GM21717 (cell line): ENCODE results near the gene CAPN13.
"Not testable (repeated sequence)": the region's sequence is repeated elsewhere in the genome, so short reads cannot be mapped to it uniquely, and the experiment has no call there.

Experiments
- ATAC-seq: cut with Tn5 transposase; IDR thresholded peaks from one replicate; pipeline ENCODE4 v1.9.1; 2021; ENCODE audit warnings: mild to moderate bottlenecking, moderate library complexity; ENCODE audit not compliant: unreplicated experiment

CAPN13 gene

GRCh38 chr2:30705711-30706533 is 101.3 kb downstream of the CAPN13 start:
- no peak for ATAC-seq

GRCh38 chr2:30705056-30705455 is 102.2 kb downstream of the CAPN13 start:
- no peak for ATAC-seq

DNA sequence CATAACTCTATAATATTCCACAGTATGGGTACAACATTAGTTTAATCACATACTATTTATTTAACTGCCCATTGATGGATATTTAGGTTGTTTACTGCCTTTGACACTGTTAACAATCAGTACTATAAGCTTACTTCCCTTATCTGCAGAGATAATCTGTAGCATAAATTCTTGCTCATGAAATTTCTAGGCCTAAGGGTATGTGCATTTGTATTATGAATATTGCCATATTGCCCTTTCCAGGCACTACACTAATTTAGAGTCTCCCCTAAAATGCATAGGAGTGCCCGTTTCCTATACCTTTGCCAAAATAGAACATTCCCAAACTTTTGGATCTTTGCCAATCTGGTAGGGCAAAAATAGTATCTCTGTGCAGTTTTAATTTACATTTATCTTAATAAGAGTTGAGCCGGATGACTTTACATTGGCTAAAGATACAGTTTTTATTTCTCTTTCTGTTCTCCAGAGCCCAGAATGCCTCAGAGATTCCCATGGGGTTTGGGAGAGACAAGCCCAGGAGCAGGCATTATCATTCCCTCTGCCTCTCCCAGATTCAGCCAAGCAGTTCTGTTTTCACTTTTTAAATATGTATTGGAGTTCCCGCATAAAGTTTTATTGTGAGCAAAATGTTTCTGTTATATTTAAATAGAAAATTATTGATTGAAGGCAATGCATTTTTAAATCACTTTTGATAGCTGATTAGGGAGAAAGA is 102.8 kb downstream of the CAPN13 start:
- ATAC-seq, result no peak

DNA sequence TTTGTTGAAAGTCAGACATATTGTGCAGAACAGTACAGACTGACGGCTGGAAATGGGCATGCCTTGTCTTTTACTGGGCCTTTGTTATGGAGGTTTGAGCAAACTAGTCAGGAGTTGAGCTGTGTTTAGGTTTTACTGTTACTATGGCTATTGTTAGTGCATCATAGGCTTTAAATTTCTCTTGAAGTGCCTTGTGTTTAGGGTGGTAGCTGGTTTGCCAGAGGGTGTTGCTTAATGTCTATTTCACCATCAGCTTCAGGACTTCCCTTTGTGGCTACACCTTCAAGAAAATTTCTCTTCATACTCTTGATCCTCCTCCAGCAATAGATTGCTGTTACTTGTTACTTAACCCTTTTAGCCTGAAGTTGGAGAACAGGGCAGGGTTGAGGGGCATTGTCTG is 104.6 kb downstream of the CAPN13 start:
- no peak for ATAC-seq

DNA sequence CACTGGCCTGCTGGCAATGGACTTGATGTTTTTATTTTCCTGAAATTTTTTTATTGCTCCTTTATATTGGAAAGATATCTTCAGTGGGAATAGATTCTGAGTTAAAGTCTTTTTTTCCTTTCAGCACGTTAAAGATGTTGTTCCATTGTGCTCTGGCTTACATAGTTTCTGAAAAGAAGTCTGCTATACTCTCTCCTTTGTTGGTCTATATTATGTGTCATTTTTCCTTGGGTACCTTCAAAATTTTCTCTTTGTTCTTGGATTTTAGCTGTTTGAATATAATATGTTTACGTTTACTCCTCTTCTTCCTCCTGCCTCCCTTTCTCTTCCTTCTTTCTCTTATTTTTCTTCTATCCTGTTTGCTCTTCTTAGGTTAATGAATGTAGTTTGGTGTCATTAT is 105.5 kb downstream of the CAPN13 start:
- no peak for ATAC-seq

DNA sequence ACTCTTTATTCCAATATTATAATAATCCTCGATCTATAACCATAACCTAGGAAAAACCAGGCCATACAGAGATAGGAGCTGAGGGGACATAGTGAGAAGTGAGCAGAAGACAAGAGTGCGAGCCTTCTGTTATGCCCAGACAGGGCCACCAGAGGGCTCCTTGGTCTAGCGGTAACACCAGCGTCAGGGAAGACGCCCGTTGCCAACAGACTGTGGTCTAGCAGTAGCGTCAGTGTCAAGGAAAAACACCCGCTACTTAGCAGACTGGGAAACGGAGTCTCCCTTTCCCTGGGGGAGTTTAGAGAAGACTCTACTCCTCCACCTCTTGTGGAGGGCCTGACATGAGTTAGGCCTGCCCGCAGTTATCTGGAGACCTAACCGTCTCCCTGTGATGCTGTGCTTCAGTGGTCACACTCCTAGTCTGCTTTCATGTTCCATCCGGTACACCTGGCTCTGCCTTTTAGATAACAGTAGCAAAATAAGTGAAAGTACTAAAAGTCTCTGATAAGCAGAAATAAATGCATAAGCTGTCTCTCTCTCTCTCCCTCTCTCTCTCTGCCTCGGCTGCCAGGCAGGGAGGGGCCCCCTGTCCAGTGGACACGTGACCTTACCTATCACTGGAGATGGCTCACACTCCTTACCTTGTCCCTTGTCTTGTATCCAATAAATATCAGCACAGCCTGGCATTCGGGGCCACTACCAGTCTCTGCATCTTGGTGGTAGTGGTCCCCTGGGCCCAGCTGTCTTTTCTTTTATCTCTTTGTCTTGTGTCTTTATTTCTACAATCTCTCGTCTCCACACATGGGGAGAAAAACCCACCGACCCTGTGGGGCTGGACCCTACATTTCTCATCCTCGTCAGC is 109.8 kb downstream of the CAPN13 start:
- ATAC-seq, result not testable (repeated sequence)

DNA sequence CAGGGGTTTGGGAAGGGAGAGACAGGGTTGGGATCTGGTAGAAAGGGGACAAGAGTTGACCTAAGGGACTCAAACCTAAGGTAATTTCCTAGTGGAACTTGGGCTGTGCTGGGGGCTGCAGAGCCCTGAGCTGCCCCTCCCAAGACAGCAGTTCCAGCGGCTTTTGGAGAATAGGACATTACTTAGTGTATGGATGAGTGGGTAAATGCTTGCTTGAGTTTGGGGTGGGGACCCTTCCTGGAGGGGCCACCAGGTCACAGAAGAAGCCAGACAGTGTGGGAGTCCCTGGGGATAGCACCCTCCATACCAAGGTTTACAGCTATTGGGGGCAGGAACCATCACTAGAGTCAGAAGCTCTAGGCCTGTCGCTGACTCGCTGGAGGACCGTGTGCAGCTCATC is 111.5 kb downstream of the CAPN13 start:
- ATAC-seq, result no peak

GRCh38 chr2:30694286-30695055 is 112.8 kb downstream of the CAPN13 start:
- no peak for ATAC-seq

- no peak for ATAC-seq
These were observed 113.4 kb downstream of the CAPN13 start for GRCh38 chr2:30693821-30694281.

GRCh38 chr2:30692829-30693275 is 114.4 kb downstream of the CAPN13 start:
- ATAC-seq, result no peak

DNA sequence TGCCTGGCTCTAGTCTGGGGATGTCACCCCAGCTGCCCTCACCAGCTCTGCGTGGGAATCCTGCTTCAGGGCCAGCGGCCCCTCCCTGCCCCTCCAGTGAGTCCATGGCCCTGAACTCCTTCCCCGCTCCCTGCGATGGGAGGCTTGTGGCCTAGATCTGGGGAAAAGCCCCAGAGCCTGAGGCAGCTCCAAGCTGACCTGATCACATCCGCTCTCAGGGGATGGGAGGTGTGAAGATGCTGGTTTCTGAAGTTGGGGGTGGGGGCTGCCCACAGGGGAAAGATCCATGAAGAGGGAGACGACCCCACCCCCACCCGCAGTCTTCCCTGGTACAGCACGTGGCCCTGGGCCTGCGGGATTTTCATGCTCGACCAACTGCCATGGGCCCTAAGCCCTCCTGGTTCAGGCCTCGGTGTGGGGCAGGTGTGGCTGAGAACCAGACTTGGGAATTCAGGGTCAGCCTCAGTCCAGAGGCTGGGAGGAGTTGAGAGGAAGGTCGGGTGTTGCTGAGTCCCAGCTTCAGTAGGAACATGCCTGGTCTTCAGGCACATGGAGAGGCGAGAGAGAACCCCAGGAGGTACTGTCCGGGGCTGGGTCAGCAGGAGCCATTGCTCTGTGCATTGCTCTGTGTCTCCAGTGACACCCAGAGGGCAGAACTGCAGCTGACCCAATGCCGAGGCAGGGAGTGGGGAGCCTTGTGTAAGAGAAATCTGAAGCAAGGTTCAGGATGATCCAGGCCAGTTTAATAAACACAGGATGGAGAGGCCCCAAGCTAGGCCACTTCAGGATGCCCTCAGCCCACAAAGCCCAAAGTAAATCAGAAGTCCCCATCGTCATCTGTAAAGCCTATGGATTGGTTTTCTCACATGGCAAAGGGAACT is 115.1 kb downstream of the CAPN13 start:
- no peak for ATAC-seq

DNA sequence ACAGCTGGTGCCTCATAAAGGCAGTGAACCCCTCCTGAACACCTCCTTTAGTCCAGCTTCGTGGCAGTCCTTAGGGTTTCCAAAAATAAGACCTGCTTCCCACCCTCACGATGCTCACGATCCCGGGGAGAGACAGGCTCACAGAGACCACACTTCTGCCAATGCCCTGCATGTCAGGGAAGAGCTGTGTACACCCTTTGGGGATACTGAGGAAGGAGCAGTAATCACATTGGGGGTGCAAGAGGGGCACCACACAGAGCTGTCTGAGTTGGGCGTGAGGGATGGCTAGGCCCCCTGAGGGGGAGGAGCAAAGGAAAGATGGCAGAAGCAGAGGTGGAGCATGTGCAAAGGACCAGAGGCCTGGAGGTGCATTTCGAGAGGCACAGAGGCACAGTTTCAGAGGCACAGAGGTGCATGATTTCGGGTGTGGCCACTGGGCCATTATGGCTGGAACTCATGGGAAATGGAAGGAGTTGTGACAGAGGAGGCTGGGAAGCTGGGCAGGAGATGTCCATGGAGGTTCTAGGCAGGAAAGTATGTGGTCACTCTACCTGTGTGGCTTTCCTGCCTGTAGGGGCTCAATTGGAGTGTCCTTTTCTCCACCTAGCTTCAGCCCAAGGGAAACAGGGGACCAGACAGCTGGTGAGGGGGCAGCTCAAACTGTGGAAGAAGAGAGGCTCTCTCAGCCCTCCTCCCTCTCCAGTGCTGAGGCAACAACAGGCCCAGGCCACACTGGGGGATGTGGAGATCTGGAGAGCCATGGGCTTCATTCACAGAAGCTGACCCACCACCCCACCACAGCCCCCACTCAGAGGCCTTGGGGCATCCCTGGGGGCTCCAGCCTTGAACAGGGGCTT is 115.9 kb downstream of the CAPN13 start:
- no peak for ATAC-seq

GRCh38 chr2:30690126-30690561 is 117.1 kb downstream of the CAPN13 start:
- ATAC-seq, result no peak

DNA sequence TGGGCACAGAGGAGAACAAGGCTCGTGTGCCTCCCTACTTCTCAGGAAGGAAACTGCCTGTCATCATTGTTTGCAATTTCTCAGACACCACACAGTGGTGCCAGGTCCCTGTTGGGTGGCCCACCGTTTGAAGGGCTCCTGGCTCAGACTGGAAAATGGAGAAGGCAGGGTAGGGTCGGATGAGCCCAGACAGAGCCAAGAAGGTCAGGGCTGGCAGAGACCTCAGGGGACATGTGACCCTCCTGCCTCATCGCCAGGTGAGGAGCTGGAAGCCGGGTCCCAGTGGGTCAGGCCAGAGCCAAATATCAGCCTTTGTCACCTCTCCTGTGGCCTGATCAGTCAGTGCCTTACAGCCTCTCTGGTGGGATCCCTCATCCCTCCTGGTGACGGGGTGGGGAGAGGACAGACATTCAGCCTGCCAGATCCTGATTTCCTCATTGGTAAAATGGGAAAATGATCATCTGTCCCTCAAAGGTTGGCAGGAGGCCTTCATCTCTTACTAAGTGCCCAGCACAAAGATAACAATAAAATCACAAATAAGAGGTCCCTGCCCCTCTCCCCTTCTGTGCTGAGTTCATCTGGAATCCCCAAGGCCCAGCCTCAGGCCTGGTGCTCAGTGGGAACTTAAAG is 117.6 kb downstream of the CAPN13 start:
- ATAC-seq, result no peak

DNA sequence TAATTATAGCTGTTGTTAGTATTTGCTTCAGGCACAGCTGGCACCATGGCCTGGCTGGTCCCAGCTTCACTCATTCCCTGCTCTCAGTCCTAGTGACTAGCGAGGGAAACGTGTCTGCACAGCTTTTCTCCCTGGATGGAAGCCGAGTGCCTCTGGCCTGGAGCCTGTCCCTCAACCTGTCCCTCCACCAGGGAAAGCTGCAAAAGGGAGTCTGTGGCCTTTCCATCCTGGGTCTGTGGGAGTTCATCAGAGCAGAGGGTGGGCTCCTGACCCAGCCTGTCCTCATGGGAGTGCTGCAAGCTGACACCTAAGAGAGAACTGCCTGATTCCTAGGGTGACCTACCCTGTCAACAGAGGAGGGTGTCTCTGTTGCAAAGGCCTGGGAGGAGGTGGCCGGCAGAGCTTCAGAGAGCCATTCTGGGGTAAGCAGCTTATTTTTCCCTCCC is 118.3 kb downstream of the CAPN13 start:
- ATAC-seq, result no peak

DNA sequence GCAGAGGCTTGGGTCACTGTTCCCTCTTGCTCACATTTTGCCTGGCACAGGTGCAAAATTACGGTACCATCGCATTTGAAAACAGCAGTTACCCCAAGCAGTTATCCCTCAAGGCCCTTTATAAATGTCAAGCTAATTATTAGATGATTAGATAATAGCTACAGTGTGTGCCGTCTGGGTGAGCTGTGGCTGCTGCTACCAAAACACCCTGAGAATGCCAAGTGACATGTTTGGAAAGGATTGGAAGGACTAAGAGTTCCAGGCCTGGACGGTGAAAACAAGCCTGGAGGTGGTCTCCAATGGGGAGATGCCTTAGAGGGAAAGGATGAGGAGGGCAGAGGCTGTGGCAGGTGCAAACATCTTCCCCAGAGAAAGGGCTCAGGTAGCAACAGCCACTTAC is 120.6 kb downstream of the CAPN13 start:
- ATAC-seq, result no peak

- ATAC-seq, result no peak
These were observed 121.2 kb downstream of the CAPN13 start for GRCh38 chr2:30686000-30686399.

GRCh38 chr2:30684996-30685395 is 122.2 kb downstream of the CAPN13 start:
- no peak for ATAC-seq
